Fibroblast of lung (primary cell): ENCODE data around the gene ATP10A.

Experiments
- CTCF ChIP-seq, 2 donors: IDR thresholded peaks in 1 of 2; conservative IDR thresholded peaks in 1 of 2; 1 replicate in 1 of 2; 2 replicates in 1 of 2; pipeline ENCODE4 v1.5.1; 2011 to 2012; ENCODE audit warnings: low read length in 2 of 2, control low read depth in 1 of 2, inconsistent platforms in 1 of 2, low read depth in 1 of 2, mild to moderate bottlenecking in 1 of 2
- EZH2 ChIP-seq: IDR thresholded peaks from 2 replicates; pipeline ENCODE4 v1.5.1; 2012; ENCODE audit warnings: low read length, control low read depth, mild to moderate bottlenecking; ENCODE audit errors: missing control alignments

- TF ChIP-seq CTCF (conservative IDR thresholded peaks at IDR 0.05 in 1 of 2, IDR thresholded peaks at IDR 0.05 in 1 of 2; ENCODE audit: low read depth in 1 of 2, low read length in 2 of 2) (no peak), EZH2 (no peak)
These were observed 46.7 kb upstream of the ATP10A start for GRCh38 chr15:25909806-25910205.
